Hematopoietic multipotent progenitor cell treated with erythropoietin and hydrocortisone succinate and interleukin-3 and kit ligand, for 8 days (in vitro differentiated cells): ENCODE results near the gene UBE2A.

Experiments used
- DNase-seq: peaks from one replicate; pipeline ENCODE4 v3.0.0-alpha.2; 2015

UBE2A gene

DNA sequence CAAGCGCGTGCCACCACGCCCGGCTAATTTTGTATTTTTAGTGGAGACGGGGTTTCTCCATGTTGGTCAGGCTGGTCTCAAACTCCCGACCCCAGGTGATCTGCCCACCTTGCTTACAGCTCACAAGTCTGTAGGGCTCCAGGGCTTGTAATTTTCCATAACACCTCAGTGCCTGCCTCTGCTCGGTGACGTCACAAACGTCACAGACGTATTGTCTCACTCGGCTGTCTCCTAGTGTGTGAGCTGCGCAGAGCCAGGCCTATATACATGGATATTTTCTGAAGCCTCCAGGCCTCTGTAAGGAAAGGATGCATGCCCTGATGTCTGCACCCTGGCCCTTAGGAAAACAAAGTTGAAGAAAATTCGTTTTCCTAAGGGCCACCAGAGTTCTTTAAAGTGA, 40.4 kb downstream of the UBE2A start:
- DNase-seq = no peak

DNA sequence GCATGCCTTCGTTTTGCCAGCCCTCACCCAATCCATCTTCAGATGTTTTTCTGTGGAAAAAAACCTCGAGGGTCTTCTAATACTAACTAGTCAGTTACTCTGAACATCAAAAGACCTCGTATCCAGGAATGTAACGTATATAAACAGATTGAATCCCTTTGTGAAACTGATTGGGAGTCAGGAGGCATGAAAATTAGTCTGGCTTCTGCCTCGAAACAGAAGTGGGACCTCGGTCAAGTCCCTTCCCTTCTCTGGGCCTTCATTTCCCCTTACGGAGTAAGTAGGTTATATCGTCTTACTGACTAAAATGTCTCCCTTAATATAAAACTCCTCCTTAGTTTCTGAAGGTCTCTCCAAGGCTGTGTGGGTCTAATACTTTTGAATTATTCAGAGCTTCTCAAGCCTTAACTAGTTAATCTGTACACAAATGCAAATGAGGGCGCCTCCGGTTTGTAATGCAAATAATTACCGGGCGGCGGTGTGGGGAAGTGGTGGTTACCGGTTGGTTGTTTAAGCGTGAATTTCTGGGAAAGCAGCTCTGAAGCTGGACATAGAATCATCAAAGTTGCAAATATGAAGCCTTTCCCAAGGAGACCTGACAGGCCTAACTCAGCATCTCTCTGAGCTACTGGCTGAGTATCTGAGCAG, 43.3 kb downstream of the UBE2A start:
- DNase-seq = peak; percentile 4

DNA sequence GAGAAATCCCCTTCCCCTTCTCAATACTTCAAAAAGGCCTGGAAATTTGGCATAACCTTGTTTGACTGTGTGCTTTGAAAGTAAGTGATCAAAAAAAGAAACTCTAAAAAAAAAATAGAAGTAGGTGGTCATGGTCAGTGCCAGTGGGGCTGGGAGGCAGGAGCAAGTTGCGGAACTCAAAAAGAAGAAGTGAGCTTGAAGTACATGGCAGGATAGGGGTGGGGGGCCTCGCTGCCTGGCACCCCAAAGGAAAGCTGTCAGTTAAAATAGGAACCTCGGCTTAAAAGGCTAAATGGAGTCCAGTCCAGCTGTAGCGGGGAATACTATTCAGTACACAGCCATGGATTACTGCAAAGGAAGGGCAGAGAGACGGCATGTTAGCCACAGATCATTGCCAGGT, 44.1 kb downstream of the UBE2A start:
- DNase-seq = no peak

DNA sequence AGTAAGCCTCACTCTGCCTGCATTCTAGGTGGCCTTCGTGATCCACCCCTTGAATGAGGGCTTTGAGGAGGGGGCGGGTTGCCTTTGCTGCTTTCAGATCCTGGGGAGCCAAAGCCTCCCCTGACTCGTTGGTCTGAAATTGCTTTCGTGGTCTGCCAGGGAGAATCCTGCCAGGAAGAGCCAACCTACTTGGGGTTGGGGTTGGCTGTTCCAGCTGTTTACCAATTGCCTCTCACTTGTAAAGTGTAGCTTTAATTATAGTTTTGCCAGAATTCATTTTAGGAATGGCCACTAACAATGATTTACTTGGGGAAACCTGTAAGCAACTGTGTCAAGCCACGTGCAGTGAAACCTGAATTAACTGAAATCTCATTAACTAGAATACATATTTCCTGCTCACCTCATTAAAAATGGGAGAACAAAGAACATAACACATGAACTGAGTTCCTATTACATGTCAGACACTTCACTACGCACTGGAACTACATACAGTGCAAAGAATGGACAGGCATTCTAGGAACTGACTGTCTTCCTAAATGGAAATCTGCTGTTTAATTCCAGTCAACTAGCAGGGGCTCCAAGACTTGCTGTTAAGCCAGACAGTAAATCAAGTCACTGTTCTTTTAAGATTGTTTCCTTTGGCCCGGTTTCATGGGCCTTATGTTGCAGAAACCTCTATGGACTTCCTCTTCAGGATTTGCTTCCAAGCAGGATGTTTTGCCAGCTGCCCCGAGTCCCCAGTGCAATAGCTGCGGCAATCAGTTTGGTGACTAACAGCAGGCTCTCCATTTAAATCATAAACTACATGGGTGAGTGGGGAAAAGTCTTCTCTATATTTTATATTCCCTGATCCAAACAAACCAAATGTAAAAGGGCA, 48.2 kb downstream of the UBE2A start:
- no peak for DNase-seq

DNA sequence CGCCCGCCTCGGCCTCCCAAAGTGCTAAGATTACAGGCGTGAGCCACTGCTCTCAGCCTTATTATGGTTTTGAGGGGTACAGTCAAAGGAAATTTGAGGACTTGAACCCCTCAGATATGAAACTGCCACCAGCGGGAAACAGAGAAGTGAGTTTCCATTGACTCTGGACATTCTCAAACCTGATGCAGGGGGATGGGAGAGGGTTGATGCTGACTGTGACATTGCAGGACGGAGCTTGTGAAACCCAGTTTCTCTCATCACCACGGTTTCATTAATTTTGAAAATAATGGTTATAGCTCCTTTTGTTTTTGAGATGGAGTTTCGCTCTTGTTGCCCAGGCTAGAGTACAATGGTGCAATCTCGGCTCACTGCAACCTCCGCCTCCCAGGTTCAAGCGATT, 50.1 kb downstream of the UBE2A start:
- no peak for DNase-seq

DNA sequence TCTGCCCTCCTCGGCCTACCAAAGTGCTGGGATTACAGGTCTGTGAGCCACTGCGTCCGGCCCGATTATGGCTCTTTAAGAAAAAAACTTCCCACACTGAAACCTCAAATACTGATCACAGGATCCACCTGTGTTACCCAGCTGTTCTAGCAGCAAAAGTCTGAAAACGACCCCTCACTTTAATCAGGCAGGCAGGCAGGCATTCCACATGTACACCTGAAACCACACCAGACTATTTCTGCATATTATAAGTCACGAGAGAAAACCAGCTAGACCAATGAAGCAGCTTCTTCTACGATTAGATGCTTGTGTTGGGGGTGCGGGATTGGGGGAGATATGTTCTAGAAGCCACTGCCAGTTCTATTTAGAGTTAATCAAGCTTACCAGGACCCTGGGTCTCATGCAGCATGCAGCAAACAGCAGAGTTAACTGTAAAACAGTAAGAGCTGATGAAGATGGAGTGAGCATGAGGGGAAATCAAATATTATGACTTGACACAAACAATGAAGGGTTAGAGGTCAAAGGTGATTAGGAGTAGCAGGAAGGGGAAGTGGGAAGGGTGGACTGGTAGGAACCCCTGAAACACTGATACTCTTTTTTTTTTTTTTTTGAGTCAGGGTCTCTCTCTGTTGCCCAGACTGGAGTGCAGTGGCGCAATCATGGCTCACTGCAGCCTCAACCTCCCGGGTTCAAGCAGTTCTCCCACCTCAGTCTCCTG, 50.7 kb downstream of the UBE2A start:
- DNase-seq = no peak

DNA sequence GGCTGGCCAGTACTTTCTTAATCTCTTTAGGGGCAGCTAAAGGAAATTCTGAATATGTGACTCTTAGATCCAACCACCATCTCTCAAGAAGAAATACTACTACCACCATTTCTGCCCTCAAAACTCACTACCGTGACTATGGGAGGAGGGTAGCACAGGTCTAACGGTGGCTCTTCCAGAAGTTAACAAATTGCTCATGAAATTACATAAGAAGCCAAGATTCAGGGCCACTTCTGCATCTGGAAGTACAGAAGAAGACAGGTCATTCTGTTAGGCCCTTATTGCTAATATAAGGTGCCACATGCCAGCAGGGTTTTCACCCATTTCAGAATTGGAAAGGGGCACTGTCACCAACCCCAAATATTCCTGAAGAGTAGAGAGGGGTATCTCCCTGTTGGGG, 51.5 kb downstream of the UBE2A start:
- no peak for DNase-seq
